ENCODE results near the gene XPO6. TPM values are rescaled to one million over a fixed set of nuclear protein-coding genes. Genes with fewer than 3 reads are reported as not detected.

XPO6 gene
- total and polyA plus RNA-seq, 2 of the 13 experiments (the other 11 are each of a cell fraction or from before 2014, with no cell fraction given): 109 to 129 TPM

DNA sequence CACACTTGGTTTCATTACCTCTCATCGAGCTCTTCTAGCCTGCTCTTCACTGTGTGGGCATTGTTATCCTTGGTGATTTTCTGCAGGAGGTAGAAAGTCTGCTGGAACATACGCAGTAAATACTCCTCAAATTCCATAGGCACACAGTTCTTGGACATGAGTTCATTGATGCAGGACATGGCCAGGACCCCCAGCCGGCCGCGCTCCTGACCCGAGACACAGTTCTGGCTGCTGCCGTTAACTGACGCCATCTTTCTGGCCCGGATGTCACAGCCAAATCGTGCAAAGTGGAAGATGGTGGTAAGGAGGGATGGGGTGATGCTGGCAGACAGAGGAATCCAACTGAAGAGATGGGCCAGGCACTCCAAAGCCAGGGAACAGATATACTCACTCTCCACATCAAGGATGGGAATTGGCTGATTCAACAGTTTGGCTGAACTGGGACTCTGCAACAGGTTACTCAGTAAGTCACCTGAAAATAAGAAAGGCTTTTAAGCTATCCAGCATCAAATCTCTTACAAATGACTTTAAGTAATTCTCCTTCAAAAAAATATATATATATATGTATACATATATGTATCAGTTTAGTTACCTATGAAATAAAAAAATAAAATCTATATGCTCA lies 55.6 kb downstream of the XPO6 start:
- no peak for DNase-seq (ENCODE audit: low spot score)
- POLR2A ChIA-PET: no interaction called here
- no peak for TF ChIP-seq ZNF878 (CRISPR knock-in tag; IDR thresholded peaks at IDR 0.05)
- TF ChIP-seq, protein P1, sequence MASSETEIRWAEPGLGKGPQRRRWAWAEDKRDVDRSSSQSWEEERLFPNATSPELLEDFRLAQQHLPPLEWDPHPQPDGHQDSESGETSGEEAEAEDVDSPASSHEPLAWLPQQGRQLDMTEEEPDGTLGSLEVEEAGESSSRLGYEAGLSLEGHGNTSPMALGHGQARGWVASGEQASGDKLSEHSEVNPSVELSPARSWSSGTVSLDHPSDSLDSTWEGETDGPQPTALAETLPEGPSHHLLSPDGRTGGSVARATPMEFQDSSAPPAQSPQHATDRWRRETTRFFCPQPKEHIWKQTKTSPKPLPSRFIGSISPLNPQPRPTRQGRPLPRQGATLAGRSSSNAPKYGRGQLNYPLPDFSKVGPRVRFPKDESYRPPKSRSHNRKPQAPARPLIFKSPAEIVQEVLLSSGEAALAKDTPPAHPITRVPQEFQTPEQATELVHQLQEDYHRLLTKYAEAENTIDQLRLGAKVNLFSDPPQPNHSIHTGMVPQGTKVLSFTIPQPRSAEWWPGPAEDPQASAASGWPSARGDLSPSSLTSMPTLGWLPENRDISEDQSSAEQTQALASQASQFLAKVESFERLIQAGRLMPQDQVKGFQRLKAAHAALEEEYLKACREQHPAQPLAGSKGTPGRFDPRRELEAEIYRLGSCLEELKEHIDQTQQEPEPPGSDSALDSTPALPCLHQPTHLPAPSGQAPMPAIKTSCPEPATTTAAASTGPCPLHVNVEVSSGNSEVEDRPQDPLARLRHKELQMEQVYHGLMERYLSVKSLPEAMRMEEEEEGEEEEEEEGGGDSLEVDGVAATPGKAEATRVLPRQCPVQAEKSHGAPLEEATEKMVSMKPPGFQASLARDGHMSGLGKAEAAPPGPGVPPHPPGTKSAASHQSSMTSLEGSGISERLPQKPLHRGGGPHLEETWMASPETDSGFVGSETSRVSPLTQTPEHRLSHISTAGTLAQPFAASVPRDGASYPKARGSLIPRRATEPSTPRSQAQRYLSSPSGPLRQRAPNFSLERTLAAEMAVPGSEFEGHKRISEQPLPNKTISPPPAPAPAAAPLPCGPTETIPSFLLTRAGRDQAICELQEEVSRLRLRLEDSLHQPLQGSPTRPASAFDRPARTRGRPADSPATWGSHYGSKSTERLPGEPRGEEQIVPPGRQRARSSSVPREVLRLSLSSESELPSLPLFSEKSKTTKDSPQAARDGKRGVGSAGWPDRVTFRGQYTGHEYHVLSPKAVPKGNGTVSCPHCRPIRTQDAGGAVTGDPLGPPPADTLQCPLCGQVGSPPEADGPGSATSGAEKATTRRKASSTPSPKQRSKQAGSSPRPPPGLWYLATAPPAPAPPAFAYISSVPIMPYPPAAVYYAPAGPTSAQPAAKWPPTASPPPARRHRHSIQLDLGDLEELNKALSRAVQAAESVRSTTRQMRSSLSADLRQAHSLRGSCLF (CRISPR knock-in tag; IDR thresholded peaks at IDR 0.05; ENCODE audit: borderline replicate concordance): no peak
- no peak for TF ChIP-seq TBL1XR1 (IDR thresholded peaks at IDR 0.05; ENCODE audit: borderline replicate concordance, low read length, partially characterized antibody)
- TF ChIP-seq PHF20 (CRISPR knock-in tag; IDR thresholded peaks at IDR 0.05): no peak
- TF ChIP-seq NR2F2 (IDR thresholded peaks at IDR 0.05; ENCODE audit: borderline replicate concordance, low read depth): no peak
- TF ChIP-seq YY1 (IDR thresholded peaks at IDR 0.05; ENCODE audit: insufficient read depth, insufficient replicate concordance, low read depth, low read length): no peak
- TF ChIP-seq CEBPG (CRISPR knock-in tag; IDR thresholded peaks at IDR 0.05): no peak
- no peak for TF ChIP-seq ZNF225 (CRISPR knock-in tag; IDR thresholded peaks at IDR 0.05)
- TF ChIP-seq, protein P2, sequence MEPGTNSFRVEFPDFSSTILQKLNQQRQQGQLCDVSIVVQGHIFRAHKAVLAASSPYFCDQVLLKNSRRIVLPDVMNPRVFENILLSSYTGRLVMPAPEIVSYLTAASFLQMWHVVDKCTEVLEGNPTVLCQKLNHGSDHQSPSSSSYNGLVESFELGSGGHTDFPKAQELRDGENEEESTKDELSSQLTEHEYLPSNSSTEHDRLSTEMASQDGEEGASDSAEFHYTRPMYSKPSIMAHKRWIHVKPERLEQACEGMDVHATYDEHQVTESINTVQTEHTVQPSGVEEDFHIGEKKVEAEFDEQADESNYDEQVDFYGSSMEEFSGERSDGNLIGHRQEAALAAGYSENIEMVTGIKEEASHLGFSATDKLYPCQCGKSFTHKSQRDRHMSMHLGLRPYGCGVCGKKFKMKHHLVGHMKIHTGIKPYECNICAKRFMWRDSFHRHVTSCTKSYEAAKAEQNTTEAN (CRISPR knock-in tag; conservative IDR thresholded peaks at IDR 0.05): no peak
- no peak for TF ChIP-seq BHLHE40 (IDR thresholded peaks at IDR 0.05; ENCODE audit: low read length)
- TF ChIP-seq PAX8 (CRISPR knock-in tag; IDR thresholded peaks at IDR 0.05; ENCODE audit: borderline replicate concordance): no peak
- no peak for TF ChIP-seq ZKSCAN1 (IDR thresholded peaks at IDR 0.05; ENCODE audit: low read length)
- TF ChIP-seq, protein P3, sequence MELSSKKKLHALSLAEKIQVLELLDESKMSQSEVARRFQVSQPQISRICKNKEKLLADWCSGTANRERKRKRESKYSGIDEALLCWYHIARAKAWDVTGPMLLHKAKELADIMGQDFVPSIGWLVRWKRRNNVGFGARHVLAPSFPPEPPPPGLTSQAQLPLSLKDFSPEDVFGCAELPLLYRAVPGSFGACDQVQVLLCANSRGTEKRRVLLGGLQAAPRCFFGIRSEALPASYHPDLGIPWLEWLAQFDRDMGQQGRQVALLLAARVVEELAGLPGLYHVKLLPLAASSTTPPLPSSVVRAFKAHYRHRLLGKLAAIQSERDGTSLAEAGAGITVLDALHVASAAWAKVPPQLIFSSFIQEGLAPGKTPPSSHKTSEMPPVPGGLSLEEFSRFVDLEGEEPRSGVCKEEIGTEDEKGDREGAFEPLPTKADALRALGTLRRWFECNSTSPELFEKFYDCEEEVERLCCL (CRISPR knock-in tag; IDR thresholded peaks at IDR 0.05; ENCODE audit: borderline replicate concordance): no peak
- TF ChIP-seq ZNF331 (CRISPR knock-in tag; IDR thresholded peaks at IDR 0.05): no peak
- TF ChIP-seq ZNF180 (CRISPR knock-in tag; IDR thresholded peaks at IDR 0.05; ENCODE audit: borderline replicate concordance, low read depth): no peak
- no peak for TF ChIP-seq KLF9 (CRISPR knock-in tag; IDR thresholded peaks at IDR 0.05; ENCODE audit: low read depth)

More for the DNA sequence above, 55.6 kb downstream of the XPO6 start:
- in situ Hi-C loops (cut with HindIII; ENCODE audit: extremely low pct_ligation_motif_present, low pct_unique_long_range_greater_than_20kb): no loop called here
- intact Hi-C loops (cut with micrococcal nuclease; ENCODE audit: unreplicated experiment): no loop called here
- Histone ChIP-seq H3K4me3 (replicated peaks in 1 of 3; ENCODE audit: insufficient read depth in 1 of 3, low read depth in 2 of 3, low read length in 3 of 3) (no peak overlapping the region), H3K27ac (ENCODE audit: extremely low read length, insufficient read depth, low read length) (no peak overlapping the region), H3K9ac (ENCODE audit: insufficient read depth, low read depth, low read length) (no peak overlapping the region), H4K20me1 (ENCODE audit: insufficient read depth, low read length) (no peaks in the 10 kb centered on the region), H3K4me2 (ENCODE audit: low read depth, low read length) (no peak overlapping the region), H3K4me1 (ENCODE audit: insufficient read depth, low read length) (no peaks in the 10 kb centered on the region), H3K36me3 (replicated peaks in 1 of 2; ENCODE audit: control insufficient read depth in 1 of 2, insufficient read depth in 2 of 2, low read length in 2 of 2) (peaks cover 29 to 59% of the 10 kb centered on the region in 2 experiments), H3K27me3 (ENCODE audit: control insufficient read depth in 1 of 2, insufficient read depth in 2 of 2, low read length in 2 of 2) (no peaks in the 10 kb centered on the region), H2AFZ (ENCODE audit: low read length) (no peak overlapping the region), H3K79me2 (ENCODE audit: insufficient read depth, low read length) (no peaks in the 10 kb centered on the region), H3K9me3 (ENCODE audit: low read length) (no peaks in the 10 kb centered on the region)
- FAIRE-seq (no peak), ATAC-seq (no peak)
- CTCF ChIA-PET (ENCODE audit: low intra/inter-chr PET ratio, low total read pairs): no interaction called here
- no TSS peak for BruUV-seq (replicated peaks)
- WGBS (ENCODE audit: low lambda C conversion rate): 98% methylated on average over 10 of the region's 10 CpGs
